ENCODE data around the gene LRMDA.

LRMDA gene

DNA sequence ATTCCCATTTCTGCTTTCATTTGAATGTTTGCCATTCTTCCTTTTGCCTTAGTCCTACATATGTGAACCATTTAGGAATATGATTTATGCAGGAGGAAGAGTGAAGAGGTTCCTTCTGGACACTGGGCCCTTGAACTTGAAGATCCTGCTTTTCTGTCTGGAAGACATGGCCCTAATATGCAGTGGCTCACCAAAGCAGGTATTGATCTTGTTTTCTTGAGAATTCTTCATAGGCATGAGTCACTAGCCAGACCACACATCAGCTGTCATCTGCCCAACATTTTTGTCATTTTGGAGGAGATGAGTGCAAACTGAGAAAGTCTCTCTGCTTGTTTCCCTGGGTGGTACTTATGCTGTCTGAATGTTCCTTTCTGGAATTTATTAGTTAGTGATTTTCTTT lies 382.6 kb downstream of the LRMDA start:
- ChIA-PET CTCF (interaction anchor here (1.6 kb wide), 1 partner anchor 12 kb away, joined by 4 read pairs; no protein-coding TSS in a partner anchor), POLR2A (no interaction called here)
- no peak for TF ChIP-seq CTCF (IDR thresholded peaks at IDR 0.05; ENCODE audit: control extremely low read depth, extremely low read depth, low read depth, missing control alignments)
- no peak for DNase-seq (ENCODE audit: extremely low spot score)

DNA sequence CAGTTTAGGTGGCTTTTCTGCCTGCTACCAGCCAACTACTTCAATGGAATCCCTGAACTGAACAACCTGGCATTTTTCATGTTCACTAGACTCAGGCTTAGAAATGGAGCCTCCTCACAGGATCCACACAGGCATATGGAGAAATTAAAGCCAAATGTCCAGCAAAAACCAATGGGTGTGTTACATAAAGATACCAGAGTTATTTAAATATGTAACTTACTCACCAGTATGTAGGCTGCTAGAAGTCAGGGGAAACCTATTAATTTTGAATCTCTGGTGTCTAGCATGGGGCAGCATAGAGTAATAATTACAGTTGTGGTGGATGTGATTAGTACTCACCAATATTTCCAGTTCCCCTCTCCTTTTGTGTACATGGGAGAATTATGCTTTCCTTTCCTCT lies 383.6 kb downstream of the LRMDA start:
- ChIA-PET POLR2A (no interaction called here), CTCF (no interaction called here)
- TF ChIP-seq CTCF (IDR thresholded peaks at IDR 0.05; ENCODE audit: control extremely low read depth, extremely low read depth, low read depth, missing control alignments), result no peak
- no peak for DNase-seq (ENCODE audit: extremely low spot score)

GRCh38 chr10:75817198-75817597 lies 385.8 kb downstream of the LRMDA start:
- ChIA-PET POLR2A (no interaction called here), CTCF (no interaction called here)
- no peak for DNase-seq (ENCODE audit: extremely low spot score)
- no peak for TF ChIP-seq CTCF (IDR thresholded peaks at IDR 0.05; ENCODE audit: control extremely low read depth, extremely low read depth, low read depth, missing control alignments)

- DNase-seq (ENCODE audit: extremely low spot score), result no peak
- ChIA-PET CTCF (no interaction called here), POLR2A (no interaction called here)
- TF ChIP-seq CTCF (IDR thresholded peaks at IDR 0.05; ENCODE audit: control extremely low read depth, extremely low read depth, low read depth, missing control alignments), result no peak
Observed at GRCh38 chr10:75818552-75818951, 387.1 kb downstream of the LRMDA start.

DNA sequence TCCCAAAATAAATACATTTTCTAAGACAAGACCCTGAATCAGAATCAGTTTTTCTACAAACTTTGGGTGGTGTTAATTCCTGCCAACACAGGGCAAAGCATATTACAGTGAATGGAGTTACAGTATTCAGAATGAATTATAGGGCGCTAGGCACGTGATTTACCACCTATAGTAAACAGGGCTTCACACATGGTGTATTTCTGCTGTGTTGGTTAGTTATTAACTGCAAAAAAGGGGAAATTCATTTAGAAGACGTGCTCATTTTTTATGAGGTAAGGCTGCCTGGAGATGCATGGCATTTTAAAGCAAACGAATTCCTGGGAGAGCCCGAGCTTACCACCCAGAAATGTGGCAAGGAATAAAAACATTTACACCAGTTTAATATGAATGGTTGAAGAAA lies 393.8 kb downstream of the LRMDA start:
- ChIA-PET POLR2A (no interaction called here), CTCF (interaction anchor here (1.4 to 1.6 kb wide), 2 partner anchors 33 to 89 kb away, joined by 3 read pairs; no protein-coding TSS in a partner anchor)
- DNase-seq (ENCODE audit: extremely low spot score), result no peak
- TF ChIP-seq CTCF (IDR thresholded peaks at IDR 0.05; ENCODE audit: control extremely low read depth, extremely low read depth, low read depth, missing control alignments), result no peak

DNA sequence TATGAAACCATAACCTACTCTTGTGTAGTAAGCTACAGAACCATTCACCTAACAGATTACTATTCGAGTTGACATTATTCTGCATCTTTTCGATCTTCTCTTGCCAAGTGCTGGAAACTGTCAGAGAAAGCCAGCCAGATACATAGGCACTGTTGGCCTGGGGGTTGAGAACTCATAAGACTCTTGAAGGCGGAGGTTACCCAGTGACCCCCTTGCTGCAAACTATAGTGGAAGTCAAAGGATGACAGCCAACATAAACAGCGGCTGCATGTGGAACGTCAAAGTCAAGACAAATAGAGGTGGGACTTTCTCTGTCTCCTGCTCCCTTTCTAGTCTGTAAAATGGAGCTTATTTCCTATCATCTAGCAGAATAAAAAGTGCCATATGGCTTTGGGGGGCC lies 394.2 kb downstream of the LRMDA start:
- ChIA-PET POLR2A (no interaction called here), CTCF (interaction anchor here (1.6 kb wide), 1 partner anchor 89 kb away, joined by 3 read pairs; no protein-coding TSS in a partner anchor)
- DNase-seq (ENCODE audit: extremely low spot score), result no peak
- TF ChIP-seq CTCF (IDR thresholded peaks at IDR 0.05; ENCODE audit: control extremely low read depth, extremely low read depth, low read depth, missing control alignments), result no peak

GRCh38 chr10:75826846-75827245 lies 395.4 kb downstream of the LRMDA start:
- no peak for DNase-seq (ENCODE audit: extremely low spot score)
- no peak for TF ChIP-seq CTCF (IDR thresholded peaks at IDR 0.05; ENCODE audit: control extremely low read depth, extremely low read depth, low read depth, missing control alignments)
- ChIA-PET CTCF (interaction anchor here (1.1 kb wide), 1 partner anchor 83 kb away, joined by 3 read pairs; no protein-coding TSS in a partner anchor), POLR2A (no interaction called here)

All from GM10248 (cell line).